Measurements from ENCODE around the gene LSM7. TPM values are rescaled to one million over a fixed set of nuclear protein-coding genes. Genes with fewer than 3 reads are reported as not detected.
A peak's percentile ranks its signal among the peaks of the same experiment; 100 is the strongest.

The LSM7 gene
- total RNA-seq (ENCODE audit: low replicate concordance): 183 and 317 TPM in 2 replicates

DNA sequence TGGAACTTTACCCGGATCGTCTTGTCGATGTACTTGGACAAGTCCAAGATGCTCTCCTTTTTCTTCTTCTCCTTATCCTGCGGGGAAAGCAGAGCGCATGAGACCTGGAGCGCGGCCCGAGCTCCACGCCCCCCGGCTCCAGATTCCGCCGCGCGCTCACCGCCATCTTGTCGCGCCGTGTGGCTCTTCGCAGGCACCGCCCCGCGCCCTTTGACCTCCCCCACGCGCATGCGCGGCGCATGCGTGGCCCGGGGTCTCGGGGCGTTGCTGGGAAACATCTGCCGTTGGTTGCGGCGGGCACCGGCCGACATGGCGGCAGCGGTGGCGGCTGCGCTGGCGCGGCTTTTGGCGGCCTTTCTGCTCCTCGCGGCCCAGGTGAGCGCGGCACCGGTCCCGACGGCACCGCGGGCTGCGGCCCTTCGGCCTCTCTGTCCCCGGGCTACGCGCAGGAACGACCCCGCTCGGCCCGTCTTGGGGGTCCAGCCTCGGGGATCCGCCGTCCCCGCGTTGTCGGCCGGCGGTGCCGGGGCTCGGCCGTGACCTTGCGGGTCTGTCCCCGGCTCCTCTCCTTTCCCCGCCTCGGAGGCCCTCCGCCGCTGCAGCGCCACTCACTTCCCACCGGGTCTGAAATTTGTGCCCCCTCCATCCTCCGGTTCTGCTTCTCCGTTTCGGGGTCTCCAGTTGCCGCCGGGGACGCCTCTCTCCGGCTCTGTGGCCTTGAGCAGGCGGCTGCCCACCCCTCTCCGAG, at the start of gene LSM7, which contains the start of gene SPPL2B:
Gene LSM7, minus strand, starts transcription at position 186 of the 748 bp plus-strand sequence. Its CDS starts 20 bp downstream, at position 166.
Gene SPPL2B, plus strand, starts transcription at position 284 of the 748 bp plus-strand sequence. Its CDS starts 26 bp downstream, at position 310.
- Histone ChIP-seq H2AFZ (replicated peaks) (no peak within 1 kb of the TSS), H3K27ac (peak within 1 kb of the TSS; percentile 63), H3K9ac (peak within 1 kb of the TSS; percentile 74), H3K79me2 (ENCODE audit: low read depth) (peaks cover 70% of the 10 kb centered on the region), H4K20me1 (ENCODE audit: low read depth) (peaks cover 61% of the 10 kb centered on the region), H3K4me3 (peak within 1 kb of the TSS; percentile 76), H3K4me2 (peak within 1 kb of the TSS; percentile 99), H3K4me1 (peaks cover 29% of the 10 kb centered on the region), H3K36me3 (no peaks in the 10 kb centered on the region), H3K9me3 (ENCODE audit: low read depth) (no peaks in the 10 kb centered on the region), H3K27me3 (no peaks in the 10 kb centered on the region), H3F3A (ENCODE audit: low read depth) (peaks cover 49% of the 10 kb centered on the region)
- TF ChIP-seq EZH2 (IDR thresholded peaks at IDR 0.05) (no peak), EZH2phosphoT487 (IDR thresholded peaks at IDR 0.05) (no peak)
- TF ChIP-seq, protein P1, sequence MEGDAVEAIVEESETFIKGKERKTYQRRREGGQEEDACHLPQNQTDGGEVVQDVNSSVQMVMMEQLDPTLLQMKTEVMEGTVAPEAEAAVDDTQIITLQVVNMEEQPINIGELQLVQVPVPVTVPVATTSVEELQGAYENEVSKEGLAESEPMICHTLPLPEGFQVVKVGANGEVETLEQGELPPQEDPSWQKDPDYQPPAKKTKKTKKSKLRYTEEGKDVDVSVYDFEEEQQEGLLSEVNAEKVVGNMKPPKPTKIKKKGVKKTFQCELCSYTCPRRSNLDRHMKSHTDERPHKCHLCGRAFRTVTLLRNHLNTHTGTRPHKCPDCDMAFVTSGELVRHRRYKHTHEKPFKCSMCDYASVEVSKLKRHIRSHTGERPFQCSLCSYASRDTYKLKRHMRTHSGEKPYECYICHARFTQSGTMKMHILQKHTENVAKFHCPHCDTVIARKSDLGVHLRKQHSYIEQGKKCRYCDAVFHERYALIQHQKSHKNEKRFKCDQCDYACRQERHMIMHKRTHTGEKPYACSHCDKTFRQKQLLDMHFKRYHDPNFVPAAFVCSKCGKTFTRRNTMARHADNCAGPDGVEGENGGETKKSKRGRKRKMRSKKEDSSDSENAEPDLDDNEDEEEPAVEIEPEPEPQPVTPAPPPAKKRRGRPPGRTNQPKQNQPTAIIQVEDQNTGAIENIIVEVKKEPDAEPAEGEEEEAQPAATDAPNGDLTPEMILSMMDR (IDR thresholded peaks at IDR 0.05): no peak
- DNase-seq (ENCODE audit: low spot score): peak; percentile 95
- Mint-ChIP-seq H3K36me3 (peaks cover 3% of the 10 kb centered on the region), H3K9me3 (no peaks in the 10 kb centered on the region), H3K4me3 (peak within 1 kb of the TSS; percentile 94), H3K27me3 (ENCODE audit: insufficient read depth, low read depth) (peaks cover 10% of the 10 kb centered on the region), H3K4me1 (peaks cover 58% of the 10 kb centered on the region), H3K27ac (peak within 1 kb of the TSS; percentile 96)

DNA sequence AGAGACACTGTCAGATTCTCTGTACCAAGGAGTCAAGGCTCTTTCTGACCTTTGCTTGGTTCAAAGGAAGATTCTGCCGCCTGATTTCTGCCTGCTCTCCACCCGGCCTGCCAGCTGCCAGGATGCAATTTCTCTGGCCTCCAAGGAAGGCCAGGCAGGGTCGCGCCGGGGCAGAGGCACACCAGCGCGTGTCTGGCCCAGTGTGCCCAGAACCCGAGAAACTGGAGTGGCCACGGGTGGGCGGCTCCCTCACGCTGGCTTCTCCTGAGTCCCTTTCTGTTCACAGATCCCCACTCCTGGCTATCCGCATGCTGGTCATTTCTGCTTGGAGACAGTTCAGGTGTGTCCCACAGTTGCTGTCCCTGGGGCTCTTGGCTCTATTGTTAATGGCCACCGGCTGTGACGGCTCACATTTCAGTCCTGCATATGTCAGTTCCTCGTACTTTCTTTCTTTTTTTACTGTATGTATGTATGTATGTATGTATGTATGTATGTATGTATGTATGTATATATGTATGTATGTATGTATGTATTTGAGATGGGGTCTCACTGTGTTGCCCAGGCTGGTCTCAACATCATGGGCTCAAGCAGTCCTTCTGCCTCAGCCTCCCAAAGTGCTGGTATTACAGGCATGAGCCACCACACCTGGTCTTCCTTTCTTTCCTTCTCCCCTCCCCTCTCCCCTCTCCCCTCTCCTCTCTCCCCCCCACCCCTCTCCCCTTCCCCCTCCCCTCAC, 48.6 kb upstream of the LSM7 start:
- Histone ChIP-seq H3K36me3 (no peaks in the 10 kb centered on the region), H3K27me3 (no peaks in the 10 kb centered on the region), H3F3A (ENCODE audit: low read depth) (peaks cover 5% of the 10 kb centered on the region), H3K79me2 (ENCODE audit: low read depth) (no peaks in the 10 kb centered on the region), H3K27ac (no peak overlapping the region), H2AFZ (replicated peaks) (no peak overlapping the region), H3K4me1 (no peaks in the 10 kb centered on the region), H4K20me1 (ENCODE audit: low read depth) (no peaks in the 10 kb centered on the region), H3K9me3 (ENCODE audit: low read depth) (no peaks in the 10 kb centered on the region), H3K4me2 (no peak overlapping the region), H3K4me3 (no peak overlapping the region), H3K9ac (no peak overlapping the region)
- Mint-ChIP-seq H3K27me3 (ENCODE audit: insufficient read depth, low read depth) (peaks cover 14% of the 10 kb centered on the region), H3K27ac (no peak overlapping the region), H3K4me1 (peaks cover 27% of the 10 kb centered on the region), H3K9me3 (peaks cover 23% of the 10 kb centered on the region), H3K4me3 (no peak overlapping the region), H3K36me3 (peaks cover 2% of the 10 kb centered on the region)
- no peak for TF ChIP-seq EZH2 (IDR thresholded peaks at IDR 0.05)
- DNase-seq (ENCODE audit: low spot score): no peak

DNA sequence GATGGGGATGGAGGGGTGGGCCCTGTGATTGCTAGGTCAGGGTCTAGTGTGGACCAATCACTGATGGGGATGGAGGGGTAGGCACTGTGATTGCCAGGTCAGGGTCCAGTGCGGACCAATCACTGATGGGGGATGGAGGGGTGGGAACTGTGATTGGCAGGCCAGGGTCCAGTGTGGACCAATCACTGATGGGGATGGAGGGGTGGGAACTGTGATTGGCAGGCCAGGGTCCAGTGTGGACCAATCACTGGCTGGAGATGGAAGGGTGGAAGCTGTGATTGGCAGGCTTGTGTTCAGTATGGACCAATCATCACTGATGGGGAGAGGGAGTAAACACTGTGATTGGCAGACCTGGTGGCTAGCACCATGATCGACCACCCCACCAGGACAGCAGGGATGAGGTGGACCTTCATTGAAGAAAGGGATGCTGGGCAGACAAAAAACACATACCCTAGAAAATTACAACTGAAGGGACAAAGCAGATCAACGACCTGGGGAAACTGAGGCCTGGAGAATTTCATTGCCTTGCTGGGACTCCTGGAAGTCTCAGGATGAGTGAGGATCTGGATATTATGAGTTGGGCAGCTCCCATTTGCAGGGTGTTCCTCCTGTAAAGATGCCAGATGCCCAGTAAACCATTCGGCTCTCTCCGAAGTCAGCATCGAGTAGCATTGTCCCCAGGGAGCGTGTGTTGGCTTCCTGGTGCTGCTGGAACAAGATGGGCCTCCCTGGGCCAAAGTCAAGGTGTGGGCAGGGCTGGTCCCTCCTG, 47.2 kb upstream of the LSM7 start:
- Histone ChIP-seq H3K79me2 (ENCODE audit: low read depth) (no peaks in the 10 kb centered on the region), H3F3A (ENCODE audit: low read depth) (no peaks in the 10 kb centered on the region), H4K20me1 (ENCODE audit: low read depth) (no peaks in the 10 kb centered on the region), H2AFZ (replicated peaks) (no peak overlapping the region), H3K9ac (no peak overlapping the region), H3K36me3 (no peaks in the 10 kb centered on the region), H3K4me2 (no peak overlapping the region), H3K27me3 (no peaks in the 10 kb centered on the region), H3K27ac (no peak overlapping the region), H3K4me1 (no peaks in the 10 kb centered on the region), H3K9me3 (ENCODE audit: low read depth) (no peaks in the 10 kb centered on the region), H3K4me3 (no peak overlapping the region)
- Mint-ChIP-seq H3K36me3 (no peaks in the 10 kb centered on the region), H3K27ac (no peak overlapping the region), H3K4me3 (peak overlapping the region; percentile 49), H3K9me3 (peaks cover 19% of the 10 kb centered on the region), H3K27me3 (ENCODE audit: insufficient read depth, low read depth) (peaks cover 10% of the 10 kb centered on the region), H3K4me1 (peaks cover 15% of the 10 kb centered on the region)
- TF ChIP-seq, protein P1 (IDR thresholded peaks at IDR 0.05): no peak
- TF ChIP-seq EZH2phosphoT487 (IDR thresholded peaks at IDR 0.05) (no peak), EZH2 (IDR thresholded peaks at IDR 0.05) (no peak)
- no peak for DNase-seq (ENCODE audit: low spot score)
